ENCODE results near the gene FRMD8. TPM values are rescaled to one million over a fixed set of nuclear protein-coding genes. Genes with fewer than 3 reads are reported as not detected.
A peak's percentile ranks its signal among the peaks of the same experiment; 100 is the strongest.

Gene FRMD8
- total RNA-seq, 2 experiments from 2014 or later: 53.9 to 61.3 TPM

DNA sequence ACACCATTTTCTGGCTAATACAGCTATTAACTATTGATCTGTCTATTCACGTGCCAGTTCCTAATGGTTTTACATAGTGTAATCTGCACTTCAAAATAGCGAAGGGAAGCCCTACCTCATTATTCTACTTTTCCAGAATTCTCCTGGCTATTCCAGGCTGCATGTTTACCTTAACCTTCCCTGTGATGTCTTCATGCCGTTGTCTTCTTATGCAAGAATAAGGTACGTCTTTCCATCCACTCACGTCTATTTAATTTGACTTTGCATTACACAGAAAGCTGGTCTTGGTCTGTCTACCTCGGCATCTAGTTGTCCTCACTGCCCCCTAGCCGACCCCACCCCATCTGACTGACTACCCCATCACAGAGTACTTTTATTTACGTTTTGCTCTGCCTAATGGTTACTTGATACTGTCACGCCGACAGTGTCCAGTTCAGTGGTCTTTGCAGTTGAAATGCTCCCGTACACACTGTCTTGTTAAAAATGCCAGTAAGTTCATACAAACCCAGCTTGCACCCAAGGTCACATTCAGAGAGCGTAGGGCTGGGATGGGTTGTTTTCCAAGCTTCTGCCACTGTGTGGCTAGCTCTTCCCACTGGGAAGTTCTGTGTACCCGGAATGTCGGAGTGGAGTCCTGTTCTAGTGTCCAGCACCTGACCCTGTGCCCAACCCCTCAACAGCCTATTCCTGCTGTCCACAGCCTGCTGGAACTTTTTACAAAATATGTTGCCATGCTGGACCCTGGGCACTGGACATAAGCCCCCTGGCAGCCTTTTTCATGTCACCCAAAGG, 51.2 kb downstream of the FRMD8 start:
- DNase-seq: no peak

DNA sequence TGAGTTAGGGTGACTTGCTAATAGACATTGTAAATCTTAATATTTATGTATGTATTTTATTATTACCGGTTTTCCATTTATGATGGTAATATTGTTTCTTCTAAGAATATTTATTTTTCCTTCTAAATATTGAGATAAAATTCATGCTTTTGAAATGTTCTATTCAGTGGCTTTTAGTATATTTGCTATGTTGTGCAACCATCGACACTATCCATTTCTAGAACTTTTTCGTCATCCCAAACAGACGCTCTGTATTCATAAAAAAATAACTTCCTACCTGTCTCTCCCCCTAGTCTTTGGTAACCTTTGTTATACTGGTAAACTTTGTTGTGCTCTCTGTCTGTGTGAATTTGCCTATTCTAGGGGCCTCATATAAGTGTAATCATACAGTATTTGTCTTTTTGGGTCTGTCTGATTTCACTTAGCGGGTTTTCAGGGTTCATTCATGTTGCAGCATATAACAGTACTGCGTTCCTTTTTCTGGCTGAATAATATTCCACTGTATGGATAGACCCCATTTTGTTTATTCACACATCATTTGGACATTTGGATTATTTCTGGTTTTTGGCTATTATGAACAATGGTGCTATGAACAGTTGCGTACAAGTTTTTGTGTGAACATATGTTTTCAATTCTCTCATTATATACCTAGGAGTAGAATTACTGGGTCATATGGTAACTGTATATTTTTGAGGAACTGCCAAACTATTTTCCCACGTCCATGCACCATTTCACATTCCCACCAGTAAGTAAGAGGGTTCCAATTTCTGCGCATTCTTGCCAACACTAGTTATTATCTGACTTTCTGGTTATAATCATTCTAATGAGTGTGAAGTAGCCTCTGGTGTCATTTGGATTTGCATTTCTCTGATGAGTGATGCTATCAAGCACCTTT, 52.1 kb downstream of the FRMD8 start:
- CTCF ChIA-PET: no interaction called here
- Mint-ChIP-seq H3K27ac (peak overlapping the region; percentile 52), H3K4me1 (peaks cover 87% of the 10 kb centered on the region), H3K9me3 (no peaks in the 10 kb centered on the region), H3K36me3 (ENCODE audit: low read depth) (peaks cover 81% of the 10 kb centered on the region), H3K27me3 (no peaks in the 10 kb centered on the region), H3K4me3 (no peak overlapping the region)
- POLR2A ChIA-PET: interaction anchor here (1.2 to 11.5 kb wide), 10 partner anchors 8 to 69 kb away, joined by 3 to 261 read pairs (median 21); partner anchors contain the start of genes MALAT1 and NEAT1
- DNase-seq: no peak

More for the DNA sequence above, 51.2 kb downstream of the FRMD8 start:
- CTCF ChIA-PET: interaction anchor here (1.0 kb wide), 1 partner anchor 34 kb away, joined by 3 read pairs; no protein-coding TSS in a partner anchor
- Mint-ChIP-seq H3K27ac (peak overlapping the region; percentile 23), H3K4me1 (peaks cover 87% of the 10 kb centered on the region), H3K36me3 (ENCODE audit: low read depth) (peaks cover 83% of the 10 kb centered on the region), H3K27me3 (no peaks in the 10 kb centered on the region), H3K4me3 (no peak overlapping the region), H3K9me3 (no peaks in the 10 kb centered on the region)
- POLR2A ChIA-PET: interaction anchor here (0.8 to 3.5 kb wide), 14 partner anchors 9 to 70 kb away, joined by 3 to 54 read pairs (median 8); partner anchors contain the start of genes MALAT1 and NEAT1

- Mint-ChIP-seq H3K27me3 (no peaks in the 10 kb centered on the region), H3K4me1 (peaks cover 84% of the 10 kb centered on the region), H3K27ac (peak overlapping the region; percentile 52), H3K9me3 (no peaks in the 10 kb centered on the region), H3K36me3 (ENCODE audit: low read depth) (peaks cover 74% of the 10 kb centered on the region), H3K4me3 (no peak overlapping the region)
- no peak for DNase-seq
- POLR2A ChIA-PET: interaction anchor here (1.9 to 11.5 kb wide), 6 partner anchors 10 to 68 kb away, joined by 5 to 261 read pairs (median 40); partner anchors contain the start of genes MALAT1 and NEAT1
- CTCF ChIA-PET: interaction anchor here (0.6 to 0.8 kb wide), 2 partner anchors 17 to 19 kb away, joined by 3 read pairs; partner anchors contain the start of gene NEAT1
These were observed 53.1 kb downstream of the FRMD8 start for GRCh38 chr11:65439331-65440181.

DNA sequence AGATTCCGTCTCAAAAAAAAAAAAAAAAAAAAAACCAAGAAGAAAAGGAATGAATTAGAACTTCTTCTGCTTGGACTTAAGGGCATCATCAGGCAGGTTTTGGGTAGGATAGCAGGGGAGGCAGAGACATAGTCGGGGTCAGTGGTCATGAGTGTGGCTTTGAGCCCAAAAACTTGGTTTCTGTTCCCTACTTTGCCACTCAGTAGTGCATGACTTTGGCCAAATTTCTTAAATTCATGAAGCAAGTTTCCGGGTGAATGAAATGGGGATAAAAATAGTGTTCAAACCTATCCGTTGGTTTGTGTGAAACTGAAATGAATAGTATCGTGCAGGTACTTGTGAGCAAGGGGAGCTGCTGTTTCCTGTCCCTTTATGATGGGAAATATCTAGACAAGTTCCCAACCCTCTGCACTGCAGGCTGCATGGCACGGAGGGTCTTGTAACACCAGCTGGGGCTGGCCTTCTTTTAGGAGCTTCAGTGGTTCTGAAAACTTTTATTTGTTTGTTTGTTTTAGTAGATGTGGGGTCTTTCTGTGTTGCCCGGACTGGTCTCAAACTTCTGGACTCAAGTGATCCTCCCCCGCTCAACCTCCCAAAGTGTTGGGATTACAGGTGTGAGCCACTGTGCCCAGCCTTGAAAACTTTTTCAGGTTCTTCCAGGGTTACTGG, 54.5 kb downstream of the FRMD8 start:
- no peaks in the 10 kb centered on the region for H3K9me3 Mint-ChIP-seq
- no peak overlapping the region for H3K4me3 Mint-ChIP-seq
- POLR2A ChIA-PET: interaction anchor here (1.0 to 11.5 kb wide), 10 partner anchors 9 to 67 kb away, joined by 3 to 261 read pairs (median 6); partner anchors contain the start of genes MALAT1 and NEAT1
- DNase-seq: no peak
- peak overlapping the region; percentile 82 for H3K27ac Mint-ChIP-seq
- CTCF ChIA-PET: interaction anchor here (1.0 to 1.3 kb wide), 2 partner anchors 9 to 25 kb away, joined by 4 to 7 read pairs; no protein-coding TSS in a partner anchor
- no peaks in the 10 kb centered on the region for H3K27me3 Mint-ChIP-seq
- H3K4me1 Mint-ChIP-seq: peaks cover 73% of the 10 kb centered on the region
- peaks cover 66% of the 10 kb centered on the region for H3K36me3 Mint-ChIP-seq (ENCODE audit: low read depth)

DNA sequence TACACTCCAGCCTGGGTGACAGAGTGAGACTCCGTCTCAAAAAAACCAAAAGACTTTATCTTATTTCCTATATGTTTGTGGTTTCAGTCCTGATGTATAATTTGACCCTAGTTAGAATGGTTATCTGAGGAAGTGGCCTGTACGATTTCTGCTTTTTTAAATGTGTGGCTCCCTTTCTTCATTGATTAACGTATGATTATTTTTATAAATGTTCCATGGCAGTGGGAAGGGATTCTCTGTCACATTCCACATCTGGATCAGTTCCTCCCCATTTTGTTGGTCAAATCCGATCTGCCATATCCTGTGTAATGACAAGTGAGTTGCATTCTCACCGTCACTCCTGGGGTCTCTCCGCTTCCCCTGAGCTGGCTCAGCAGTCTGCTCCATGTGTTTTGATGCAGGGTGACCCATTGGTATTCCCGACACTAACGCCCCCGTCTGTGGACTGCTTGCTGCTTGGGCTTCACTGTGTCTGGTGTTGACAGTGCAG, 56.5 kb downstream of the FRMD8 start:
- no peaks in the 10 kb centered on the region for H3K27me3 Mint-ChIP-seq
- DNase-seq: no peak
- ChIA-PET POLR2A (interaction anchor here (0.9 to 11.5 kb wide), 10 partner anchors 9 to 64 kb away, joined by 3 to 261 read pairs (median 4); partner anchors contain the start of genes MALAT1 and NEAT1), CTCF (no interaction called here)
- H3K4me1 Mint-ChIP-seq: peaks cover 58% of the 10 kb centered on the region
- peaks cover 48% of the 10 kb centered on the region for H3K36me3 Mint-ChIP-seq (ENCODE audit: low read depth)
- H3K4me3 Mint-ChIP-seq: no peak overlapping the region
- no peaks in the 10 kb centered on the region for H3K9me3 Mint-ChIP-seq
- H3K27ac Mint-ChIP-seq: peak overlapping the region; percentile 65

- H3K4me3 Mint-ChIP-seq: no peak overlapping the region
- peaks cover 2% of the 10 kb centered on the region for H3K9me3 Mint-ChIP-seq
- POLR2A ChIA-PET: interaction anchor here (0.6 to 11.5 kb wide), 15 partner anchors 8 to 65 kb away, joined by 3 to 261 read pairs (median 4); partner anchors contain the start of genes FRMD8, MALAT1, NEAT1 and SLC25A45
- no peaks in the 10 kb centered on the region for H3K27me3 Mint-ChIP-seq
- peaks cover 45% of the 10 kb centered on the region for H3K4me1 Mint-ChIP-seq
- H3K27ac Mint-ChIP-seq: peak overlapping the region; percentile 70
- peaks cover 35% of the 10 kb centered on the region for H3K36me3 Mint-ChIP-seq (ENCODE audit: low read depth)
- CTCF ChIA-PET: no interaction called here
- no peak for DNase-seq
These were observed 58.0 kb downstream of the FRMD8 start for GRCh38 chr11:65444314-65445051.

DNA sequence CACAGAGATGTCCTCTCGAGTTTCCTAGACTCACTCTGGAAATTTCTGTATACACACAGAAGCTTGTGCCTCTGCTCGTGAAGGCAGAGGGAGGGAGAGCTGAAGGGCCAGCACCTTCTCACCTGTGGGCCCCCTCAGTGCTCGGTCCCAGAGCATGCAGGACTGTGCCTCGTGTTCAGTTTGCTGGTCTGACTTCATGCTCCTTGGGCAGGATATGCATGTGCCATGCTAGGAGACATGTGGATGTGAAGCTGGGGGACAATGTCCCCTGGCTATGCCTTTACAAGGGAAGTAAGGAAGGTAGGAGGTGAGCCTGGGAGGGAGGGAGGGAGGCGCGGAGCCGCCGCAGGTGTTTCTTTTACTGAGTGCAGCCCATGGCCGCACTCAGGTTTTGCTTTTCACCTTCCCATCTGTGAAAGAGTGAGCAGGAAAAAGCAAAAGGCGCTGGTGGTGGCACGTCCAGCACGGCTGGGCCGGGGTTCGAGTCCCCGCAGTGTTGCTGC, 58.7 kb downstream of the FRMD8 start:
- H3K36me3 Mint-ChIP-seq (ENCODE audit: low read depth): peaks cover 28% of the 10 kb centered on the region
- DNase-seq: no peak
- peak overlapping the region; percentile 70 for H3K27ac Mint-ChIP-seq
- peaks cover 2% of the 10 kb centered on the region for H3K9me3 Mint-ChIP-seq
- peak overlapping the region; percentile 40 for H3K4me3 Mint-ChIP-seq
- CTCF ChIA-PET: no interaction called here
- POLR2A ChIA-PET: interaction anchor here (0.9 to 11.5 kb wide), 15 partner anchors 8 to 63 kb away, joined by 3 to 261 read pairs (median 8); partner anchors contain the start of genes FRMD8, MALAT1, NEAT1 and SLC25A45
- H3K27me3 Mint-ChIP-seq: no peaks in the 10 kb centered on the region
- peaks cover 39% of the 10 kb centered on the region for H3K4me1 Mint-ChIP-seq

DNA sequence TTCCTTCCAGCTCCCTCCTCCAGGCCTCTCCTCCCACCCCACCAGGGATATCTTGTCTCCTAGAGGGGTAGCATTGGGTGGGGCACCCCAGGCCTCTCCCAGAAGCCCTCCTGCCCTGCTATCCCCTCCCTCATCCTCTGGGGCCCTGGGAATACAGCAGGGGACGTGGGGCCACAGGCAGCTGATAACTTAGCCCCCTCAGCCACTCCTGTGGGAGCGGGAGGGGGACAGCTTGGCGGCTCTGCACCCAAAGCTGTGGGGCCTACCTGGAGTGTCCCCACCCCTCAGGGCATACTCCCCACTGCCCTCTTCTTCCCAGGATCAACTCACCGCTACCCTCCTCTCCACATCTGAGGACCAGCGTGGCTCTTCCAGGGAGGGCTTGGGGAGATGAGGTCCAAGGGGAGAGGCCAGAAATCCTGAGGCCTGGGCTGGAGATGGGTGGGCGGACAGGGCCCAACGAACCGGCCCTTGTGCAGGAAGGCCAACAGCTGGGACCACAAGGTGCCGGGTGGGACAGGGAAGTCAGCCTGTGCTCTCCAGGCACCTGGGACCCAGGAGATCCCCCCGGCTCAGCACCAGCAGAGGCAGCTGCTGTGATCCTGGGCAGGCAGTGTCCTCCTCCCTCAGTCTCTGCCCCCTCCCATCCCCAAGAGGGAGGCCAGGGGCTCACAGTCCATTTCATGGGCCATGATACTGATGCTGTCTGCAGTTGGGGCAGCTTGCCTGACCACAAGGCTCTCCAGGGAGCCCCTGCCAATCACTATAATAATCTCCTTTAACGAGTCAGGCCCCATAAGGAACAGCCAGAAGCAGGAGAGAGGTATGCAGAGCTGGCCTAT, 59.4 kb downstream of the FRMD8 start:
- ChIA-PET POLR2A (interaction anchor here (0.9 to 11.5 kb wide), 17 partner anchors 9 to 63 kb away, joined by 3 to 261 read pairs (median 8); partner anchors contain the start of genes FRMD8, MALAT1, NEAT1 and SLC25A45), CTCF (interaction anchor here (0.9 to 1.0 kb wide), 2 partner anchors 30 to 114 kb away, joined by 3 to 4 read pairs; no protein-coding TSS in a partner anchor)
- no peak for DNase-seq
- peaks cover 32% of the 10 kb centered on the region for H3K4me1 Mint-ChIP-seq
- H3K27ac Mint-ChIP-seq: peak overlapping the region; percentile 63
- peaks cover 24% of the 10 kb centered on the region for H3K36me3 Mint-ChIP-seq (ENCODE audit: low read depth)
- peak overlapping the region; percentile 17 for H3K4me3 Mint-ChIP-seq
- H3K9me3 Mint-ChIP-seq: peaks cover 2% of the 10 kb centered on the region
- no peaks in the 10 kb centered on the region for H3K27me3 Mint-ChIP-seq

- H3K4me3 Mint-ChIP-seq: no peak overlapping the region
- peaks cover 2% of the 10 kb centered on the region for H3K9me3 Mint-ChIP-seq
- H3K4me1 Mint-ChIP-seq: peaks cover 26% of the 10 kb centered on the region
- H3K36me3 Mint-ChIP-seq (ENCODE audit: low read depth): peaks cover 20% of the 10 kb centered on the region
- peak overlapping the region; percentile 63 for H3K27ac Mint-ChIP-seq
- CTCF ChIA-PET: interaction anchor here (0.9 to 1.4 kb wide), 4 partner anchors 23 to 115 kb away, joined by 3 to 5 read pairs (median 4); no protein-coding TSS in a partner anchor
- DNase-seq: no peak
- POLR2A ChIA-PET: interaction anchor here (0.6 to 11.5 kb wide), 16 partner anchors 8 to 474 kb away, joined by 3 to 261 read pairs (median 8); partner anchors contain the start of genes MALAT1, NEAT1 and SCYL1
- no peaks in the 10 kb centered on the region for H3K27me3 Mint-ChIP-seq
These were observed 60.2 kb downstream of the FRMD8 start for GRCh38 chr11:65446446-65447277.

All from activated CD4-positive, alpha-beta memory T cell treated with anti-CD3 and anti-CD28 coated beads, Interleukin-2, amount 10 ng/mL, durations not matched to agents 7 days and 5 days (primary cell).